PC-3 (cell line): ENCODE measurements around the gene HMGXB3. TPM values are rescaled to one million over a fixed set of nuclear protein-coding genes. Genes with fewer than 3 reads are reported as not detected.

Source experiments
- ATAC-seq: fragments of 200-7000 bp; cut with Tn5 transposase; 2 replicates; pipeline ENCODE4 v1.9.1; 2020; ENCODE audit warnings: mild to moderate bottlenecking, moderate library complexity
- BruUV-seq: library from RNA; stranded (reverse); fragments of 400-500 nt; replicated peaks from 2 replicates; lab custom pipeline; 2021; lab: Mats Ljungman, UMichigan
- CTCF ChIA-PET: fragments of 300-600 bp; sonication (Branson Sonifier 250); formaldehyde crosslinking; loops from one replicate; lab custom pipeline; 2022; ENCODE audit warnings: antibody characterized with exemption; lab: Charles Lee
- POLR2A ChIA-PET: fragments of 300-600 bp; sonication (Branson Sonifier 250); formaldehyde crosslinking; loops from one replicate; lab custom pipeline; 2022; ENCODE audit warnings: antibody characterized with exemption; ENCODE audit not compliant: unreplicated experiment; lab: Charles Lee
- DNase-seq: peaks from one replicate; pipeline ENCODE4 v3.0.0-alpha.2; 2015
- H2AFZ ChIP-seq: fragments of 300-600 bp; sonication (generic); 2 replicates; pipeline ENCODE4 v1.6.0; 2016; ENCODE audit warnings: antibody characterized with exemption, low read length
- H3F3A ChIP-seq: fragments of 300-600 bp; sonication (generic); one replicate; pipeline ENCODE4 v1.6.0; 2017; ENCODE audit warnings: antibody characterized with exemption, low read length, control low read depth, mild to moderate bottlenecking; ENCODE audit not compliant: unreplicated experiment
- H3K27ac ChIP-seq: fragments of 300-600 bp; sonication (generic); 2 replicates; pipeline ENCODE4 v1.5.1; 2016; ENCODE audit warnings: mild to moderate bottlenecking, low read length
- H3K27me3 ChIP-seq: fragments of 300-600 bp; sonication (generic); 2 replicates; pipeline ENCODE4 v1.6.1; 2016; ENCODE audit warnings: low read length, mixed read lengths
- H3K36me3 ChIP-seq: fragments of 300-600 bp; sonication (generic); 2 replicates; pipeline ENCODE4 v1.6.1; 2016; ENCODE audit warnings: low read depth, mixed run types, low read length, mixed read lengths
- H3K4me1 ChIP-seq: fragments of 300-600 bp; sonication (generic); 2 replicates; pipeline ENCODE4 v1.5.1; 2016; ENCODE audit warnings: low read length; ENCODE audit not compliant: insufficient read depth
- H3K4me2 ChIP-seq: fragments of 300-600 bp; sonication (generic); 2 replicates; pipeline ENCODE4 v1.6.0; 2016; ENCODE audit warnings: low read length
- H3K4me3 ChIP-seq: fragments of 300-600 bp; sonication (generic); 2 replicates; pipeline ENCODE4 v1.5.1; 2016; ENCODE audit warnings: mild to moderate bottlenecking, low read length, mixed read lengths
- H3K79me2 ChIP-seq: fragments of 300-600 bp; sonication (generic); 2 replicates; pipeline ENCODE4 v1.6.1; 2017; ENCODE audit warnings: low read length, mixed read lengths
- H3K9ac ChIP-seq: fragments of 300-600 bp; sonication (generic); 2 replicates; pipeline ENCODE4 v1.6.0; 2016; ENCODE audit warnings: mild to moderate bottlenecking, low read length
- H3K9me2 ChIP-seq: fragments of 300-600 bp; sonication (generic); replicated peaks from 2 replicates; pipeline ENCODE4 v1.6.1; 2016; ENCODE audit warnings: mixed run types, low read length, mixed read lengths
- H3K9me3 ChIP-seq: fragments of 300-600 bp; sonication (generic); 2 replicates; pipeline ENCODE4 v1.6.1; 2016; ENCODE audit warnings: low read length, mixed read lengths
- H4K20me1 ChIP-seq: fragments of 300-600 bp; sonication (generic); 2 replicates; pipeline ENCODE4 v1.6.1; 2016; ENCODE audit warnings: low read length, mixed read lengths
- EZH2 ChIP-seq: fragments of 300-600 bp; sonication (generic); IDR thresholded peaks from one replicate; pipeline ENCODE4 v1.6.1; 2017; ENCODE audit warnings: antibody characterized with exemption, mild to moderate bottlenecking, low read length; ENCODE audit not compliant: unreplicated experiment
- EZH2phosphoT487 ChIP-seq: fragments of 300-600 bp; sonication (generic); IDR thresholded peaks from 2 replicates; pipeline ENCODE4 v1.6.1; 2018; ENCODE audit warnings: mild to moderate bottlenecking, antibody characterized with exemption, low read length, borderline replicate concordance
- intact Hi-C: fragments of 100-400 bp; cut with micrococcal nuclease; formaldehyde crosslinking; loops from 2 replicates; pipeline ENCODE4 v1.9.0; 2023
- total RNA-seq: library from RNA; depleted of rRNA; stranded (reverse); fragments of >200 nt; gene quantifications from 2 replicates; pipeline ENCODE4 v1.2.3, GENCODE V29; 2014
- TF ChIP-seq, protein P1 (sequence below): fragments of 300-600 bp; sonication (generic); conservative IDR thresholded peaks from 2 replicates; pipeline ENCODE4 v1.5.1; 2017; ENCODE audit warnings: antibody characterized with exemption, low read depth, mild to moderate bottlenecking, low read length

The HMGXB3 gene
- total RNA-seq, 1 experiment from 2014 or later, result 56.6 TPM

DNA sequence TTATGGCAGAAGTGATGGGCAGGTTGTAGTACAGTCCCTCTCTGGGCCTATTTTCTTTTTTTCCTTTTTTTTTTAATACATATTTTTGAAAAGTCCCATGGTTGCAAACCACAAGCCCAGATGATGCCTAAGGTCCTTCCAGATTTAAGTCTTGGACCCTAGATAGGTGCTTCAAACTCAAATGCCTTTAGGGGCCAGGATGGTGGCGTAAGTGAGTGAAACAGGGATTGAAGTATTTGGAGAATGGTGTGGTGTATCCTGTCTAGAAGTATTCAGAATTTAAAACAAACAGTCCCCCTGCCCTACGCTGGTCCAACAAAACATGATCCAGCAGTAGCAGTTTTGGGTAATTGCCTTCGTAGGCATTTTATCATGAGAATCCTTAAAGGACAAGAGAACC is 2.3 kb upstream of the HMGXB3 start:
- intact Hi-C loops, result no loop called here
- Histone ChIP-seq H3K36me3 (no peaks in the 10 kb centered on the region), H2AFZ (no peak overlapping the region), H3K27me3 (no peaks in the 10 kb centered on the region), H3F3A (no peaks in the 10 kb centered on the region), H3K4me2 (no peak overlapping the region), H3K27ac (no peak overlapping the region), H3K9ac (no peak overlapping the region), H3K9me2 (no peaks in the 10 kb centered on the region), H4K20me1 (peaks cover 11% of the 10 kb centered on the region), H3K9me3 (no peaks in the 10 kb centered on the region), H3K79me2 (peaks cover 28% of the 10 kb centered on the region), H3K4me1 (peaks cover 22% of the 10 kb centered on the region), H3K4me3 (no peak overlapping the region)
- CTCF ChIA-PET, result no interaction called here
- POLR2A ChIA-PET, result no interaction called here
- TF ChIP-seq EZH2 (no peak), EZH2phosphoT487 (no peak)
- TF ChIP-seq, protein P1, sequence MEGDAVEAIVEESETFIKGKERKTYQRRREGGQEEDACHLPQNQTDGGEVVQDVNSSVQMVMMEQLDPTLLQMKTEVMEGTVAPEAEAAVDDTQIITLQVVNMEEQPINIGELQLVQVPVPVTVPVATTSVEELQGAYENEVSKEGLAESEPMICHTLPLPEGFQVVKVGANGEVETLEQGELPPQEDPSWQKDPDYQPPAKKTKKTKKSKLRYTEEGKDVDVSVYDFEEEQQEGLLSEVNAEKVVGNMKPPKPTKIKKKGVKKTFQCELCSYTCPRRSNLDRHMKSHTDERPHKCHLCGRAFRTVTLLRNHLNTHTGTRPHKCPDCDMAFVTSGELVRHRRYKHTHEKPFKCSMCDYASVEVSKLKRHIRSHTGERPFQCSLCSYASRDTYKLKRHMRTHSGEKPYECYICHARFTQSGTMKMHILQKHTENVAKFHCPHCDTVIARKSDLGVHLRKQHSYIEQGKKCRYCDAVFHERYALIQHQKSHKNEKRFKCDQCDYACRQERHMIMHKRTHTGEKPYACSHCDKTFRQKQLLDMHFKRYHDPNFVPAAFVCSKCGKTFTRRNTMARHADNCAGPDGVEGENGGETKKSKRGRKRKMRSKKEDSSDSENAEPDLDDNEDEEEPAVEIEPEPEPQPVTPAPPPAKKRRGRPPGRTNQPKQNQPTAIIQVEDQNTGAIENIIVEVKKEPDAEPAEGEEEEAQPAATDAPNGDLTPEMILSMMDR, result no peak
- no peak for ATAC-seq
- BruUV-seq, result no TSS peak
- DNase-seq, result no peak

DNA sequence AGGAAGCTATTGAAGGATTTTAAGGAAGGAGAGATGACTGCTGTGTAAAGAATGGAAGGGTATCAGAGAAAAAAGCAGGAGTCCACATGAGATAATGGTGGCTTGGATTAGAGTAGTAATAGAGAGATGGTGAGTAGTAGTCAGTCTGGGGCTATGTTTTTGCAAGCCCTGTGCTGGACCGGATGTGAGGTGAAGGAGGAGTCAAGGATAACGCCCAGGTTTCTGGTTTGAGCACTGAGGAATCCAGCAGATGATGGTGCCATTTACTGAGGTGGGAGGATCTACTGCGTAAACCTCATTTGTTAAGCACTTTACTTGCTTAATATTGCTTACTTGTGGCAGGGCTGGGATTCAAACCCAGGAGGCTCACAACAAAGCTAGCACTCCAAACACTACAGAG is 1.2 kb upstream of the HMGXB3 start:
- ATAC-seq (no peak), DNase-seq (no peak)
- Histone ChIP-seq H3K27ac (no peak overlapping the region), H3K9me3 (no peaks in the 10 kb centered on the region), H4K20me1 (peaks cover 11% of the 10 kb centered on the region), H3K27me3 (no peaks in the 10 kb centered on the region), H2AFZ (no peak overlapping the region), H3K4me1 (peaks cover 22% of the 10 kb centered on the region), H3F3A (no peaks in the 10 kb centered on the region), H3K79me2 (peaks cover 37% of the 10 kb centered on the region), H3K9me2 (no peaks in the 10 kb centered on the region), H3K4me3 (peak overlapping the region; percentile 89; the same call in 1 of the 2 replicates), H3K9ac (no peak overlapping the region), H3K4me2 (peak overlapping the region; percentile 96), H3K36me3 (no peaks in the 10 kb centered on the region; the same call in 1 of the 2 replicates)
- TF ChIP-seq, protein P1, result no peak
- TF ChIP-seq EZH2phosphoT487 (no peak), EZH2 (no peak)
- POLR2A ChIA-PET, result interaction anchor here (1.5 kb wide), 1 partner anchor 18 kb away, joined by 12 read pairs; no protein-coding TSS in a partner anchor
- intact Hi-C loops, result no loop called here
- CTCF ChIA-PET, result interaction anchor here (1.3 kb wide), 1 partner anchor 18 kb away, joined by 5 read pairs; no protein-coding TSS in a partner anchor
- BruUV-seq, result no TSS peak

DNA sequence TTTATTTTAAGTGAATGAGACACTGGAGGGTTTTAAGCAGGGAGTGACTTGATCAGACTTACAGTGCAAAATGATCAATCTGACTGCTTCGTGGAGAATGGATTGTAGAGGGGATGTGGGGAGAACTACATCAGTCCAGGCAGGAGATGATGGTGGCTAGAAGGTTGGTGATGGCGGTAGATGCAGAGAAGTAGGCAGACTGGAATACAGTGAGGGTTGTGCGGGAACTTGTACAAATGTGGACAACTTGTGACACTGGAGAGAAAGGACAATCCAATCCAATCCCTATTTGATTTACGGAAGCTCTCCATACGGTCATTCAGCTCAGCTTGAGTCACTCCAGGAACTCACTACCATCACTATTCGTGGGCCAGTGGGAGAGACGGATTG is 678 bp upstream of the HMGXB3 start:
- POLR2A ChIA-PET, result interaction anchor here (0.6 to 1.5 kb wide), 4 partner anchors 18 to 42 kb away, joined by 3 to 12 read pairs (median 3); no protein-coding TSS in a partner anchor

More for the DNA sequence above, 678 bp upstream of the HMGXB3 start:
- H3K27me3 ChIP-seq, result no peaks in the 10 kb centered on the region
- peak overlapping the region; percentile 63 for H3K27ac ChIP-seq
- no peaks in the 10 kb centered on the region for H3K9me2 ChIP-seq
- intact Hi-C loops, result loop anchor here (1.0 to 10.0 kb wide), 5 partner anchors 22 to 265 kb away; partner anchors contain the start of gene PPARGC1B
- H3K9me3 ChIP-seq, result no peaks in the 10 kb centered on the region
- peaks cover 22% of the 10 kb centered on the region for H3K4me1 ChIP-seq
- TF ChIP-seq, protein P1, result no peak
- TF ChIP-seq EZH2 (no peak), EZH2phosphoT487 (no peak)
- peak overlapping the region; percentile 89 for H3K4me3 ChIP-seq
- CTCF ChIA-PET, result interaction anchor here (0.7 to 1.3 kb wide), 3 partner anchors 18 to 166 kb away, joined by 3 to 5 read pairs (median 3); no protein-coding TSS in a partner anchor
- H3K4me2 ChIP-seq, result peak overlapping the region; percentile 96
- peaks cover 42% of the 10 kb centered on the region for H3K79me2 ChIP-seq
- H3K9ac ChIP-seq, result peak overlapping the region; percentile 93
- H2AFZ ChIP-seq, result peak overlapping the region; percentile 76
- DNase-seq (no peak), ATAC-seq (no peak)
- H4K20me1 ChIP-seq, result peaks cover 11% of the 10 kb centered on the region
- peaks cover 5% of the 10 kb centered on the region for H3K36me3 ChIP-seq
- TSS peak; percentile 76 for BruUV-seq
- H3F3A ChIP-seq, result no peaks in the 10 kb centered on the region
